ENCODE results near the gene HCAR2.

DNA sequence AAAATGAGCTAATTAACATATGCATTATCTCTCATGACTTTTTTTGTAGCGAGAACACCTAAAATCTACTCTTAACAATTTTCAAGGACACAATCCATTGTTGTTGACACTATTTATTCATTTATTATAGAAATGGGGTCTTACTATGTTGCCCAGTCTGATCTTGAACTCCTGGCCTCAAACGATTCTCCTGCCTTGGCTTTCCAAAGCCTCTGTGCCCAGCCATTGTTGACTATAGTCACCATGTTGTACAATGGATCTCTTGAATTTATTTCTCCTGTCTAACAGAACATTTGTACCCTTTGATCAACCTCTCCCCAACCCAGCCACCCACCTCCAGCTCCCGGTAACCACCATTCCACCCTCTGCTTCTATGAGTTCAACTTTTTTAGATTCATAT lies 41.2 kb downstream of the HCAR2 start:
- TF ChIP-seq, protein P1, sequence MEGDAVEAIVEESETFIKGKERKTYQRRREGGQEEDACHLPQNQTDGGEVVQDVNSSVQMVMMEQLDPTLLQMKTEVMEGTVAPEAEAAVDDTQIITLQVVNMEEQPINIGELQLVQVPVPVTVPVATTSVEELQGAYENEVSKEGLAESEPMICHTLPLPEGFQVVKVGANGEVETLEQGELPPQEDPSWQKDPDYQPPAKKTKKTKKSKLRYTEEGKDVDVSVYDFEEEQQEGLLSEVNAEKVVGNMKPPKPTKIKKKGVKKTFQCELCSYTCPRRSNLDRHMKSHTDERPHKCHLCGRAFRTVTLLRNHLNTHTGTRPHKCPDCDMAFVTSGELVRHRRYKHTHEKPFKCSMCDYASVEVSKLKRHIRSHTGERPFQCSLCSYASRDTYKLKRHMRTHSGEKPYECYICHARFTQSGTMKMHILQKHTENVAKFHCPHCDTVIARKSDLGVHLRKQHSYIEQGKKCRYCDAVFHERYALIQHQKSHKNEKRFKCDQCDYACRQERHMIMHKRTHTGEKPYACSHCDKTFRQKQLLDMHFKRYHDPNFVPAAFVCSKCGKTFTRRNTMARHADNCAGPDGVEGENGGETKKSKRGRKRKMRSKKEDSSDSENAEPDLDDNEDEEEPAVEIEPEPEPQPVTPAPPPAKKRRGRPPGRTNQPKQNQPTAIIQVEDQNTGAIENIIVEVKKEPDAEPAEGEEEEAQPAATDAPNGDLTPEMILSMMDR (IDR thresholded peaks at IDR 0.05), result no peak
- no peak for TF ChIP-seq POLR2A (IDR thresholded peaks at IDR 0.05)
